Stomach (tissue), 4 donors: ENCODE measurements around the gene KLF5.

Experiments
- POLR2A ChIP-seq, 4 donors: fragments of 450-650 bp; IDR thresholded peaks; one replicate each; pipeline ENCODE4 v1.6.1; 2016; ENCODE audit warnings: antibody characterized with exemption in 4 of 4, control low read depth in 2 of 4, mild to moderate bottlenecking in 1 of 4, moderate library complexity in 1 of 4
- TF ChIP-seq, protein P1 (sequence below), 7 experiments: fragments of 450-650 bp in 4 of 7; fragments of 200-600 bp in 3 of 7; sonication (generic) in 3 of 7; IDR thresholded peaks; one replicate each; pipeline ENCODE4 v1.5.1; 2016 to 2019; ENCODE audit warnings: antibody characterized with exemption in 7 of 7, control low read depth in 2 of 7, mild to moderate bottlenecking in 1 of 7

DNA sequence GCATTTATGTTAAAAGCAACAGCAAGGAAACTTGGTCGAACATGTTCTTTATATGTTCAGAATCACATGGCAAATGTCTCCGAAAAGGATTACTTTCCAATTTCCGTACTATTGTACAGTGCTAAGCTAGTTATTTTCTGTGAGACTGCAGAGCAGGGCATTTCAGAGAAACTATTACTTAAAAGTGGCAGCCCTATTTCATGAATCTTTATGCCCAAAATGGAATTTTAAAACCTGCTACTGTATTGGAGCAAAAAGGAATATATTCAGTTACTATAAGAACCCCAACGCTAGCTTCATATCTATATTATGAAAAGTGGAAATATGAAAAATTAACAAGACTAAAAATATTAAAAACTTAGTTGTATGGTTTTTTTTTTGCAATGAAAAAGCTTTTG is 2.2 kb upstream of the KLF5 start:
- TF ChIP-seq, protein P1, sequence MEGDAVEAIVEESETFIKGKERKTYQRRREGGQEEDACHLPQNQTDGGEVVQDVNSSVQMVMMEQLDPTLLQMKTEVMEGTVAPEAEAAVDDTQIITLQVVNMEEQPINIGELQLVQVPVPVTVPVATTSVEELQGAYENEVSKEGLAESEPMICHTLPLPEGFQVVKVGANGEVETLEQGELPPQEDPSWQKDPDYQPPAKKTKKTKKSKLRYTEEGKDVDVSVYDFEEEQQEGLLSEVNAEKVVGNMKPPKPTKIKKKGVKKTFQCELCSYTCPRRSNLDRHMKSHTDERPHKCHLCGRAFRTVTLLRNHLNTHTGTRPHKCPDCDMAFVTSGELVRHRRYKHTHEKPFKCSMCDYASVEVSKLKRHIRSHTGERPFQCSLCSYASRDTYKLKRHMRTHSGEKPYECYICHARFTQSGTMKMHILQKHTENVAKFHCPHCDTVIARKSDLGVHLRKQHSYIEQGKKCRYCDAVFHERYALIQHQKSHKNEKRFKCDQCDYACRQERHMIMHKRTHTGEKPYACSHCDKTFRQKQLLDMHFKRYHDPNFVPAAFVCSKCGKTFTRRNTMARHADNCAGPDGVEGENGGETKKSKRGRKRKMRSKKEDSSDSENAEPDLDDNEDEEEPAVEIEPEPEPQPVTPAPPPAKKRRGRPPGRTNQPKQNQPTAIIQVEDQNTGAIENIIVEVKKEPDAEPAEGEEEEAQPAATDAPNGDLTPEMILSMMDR (IDR thresholded peaks at IDR 0.05): no peak
- TF ChIP-seq POLR2A (IDR thresholded peaks at IDR 0.05): no peak
